Retina (tissue), 1 donor: Measurements from ENCODE around the gene CPXM1.
"Not testable (repeated sequence)": the region's sequence is repeated elsewhere in the genome, so short reads cannot be mapped to it uniquely, and the experiment has no call there.

Source experiments
- DNase-seq: peaks from one replicate; pipeline ENCODE4 v3.0.0-alpha.2; 2016

Gene CPXM1

DNA sequence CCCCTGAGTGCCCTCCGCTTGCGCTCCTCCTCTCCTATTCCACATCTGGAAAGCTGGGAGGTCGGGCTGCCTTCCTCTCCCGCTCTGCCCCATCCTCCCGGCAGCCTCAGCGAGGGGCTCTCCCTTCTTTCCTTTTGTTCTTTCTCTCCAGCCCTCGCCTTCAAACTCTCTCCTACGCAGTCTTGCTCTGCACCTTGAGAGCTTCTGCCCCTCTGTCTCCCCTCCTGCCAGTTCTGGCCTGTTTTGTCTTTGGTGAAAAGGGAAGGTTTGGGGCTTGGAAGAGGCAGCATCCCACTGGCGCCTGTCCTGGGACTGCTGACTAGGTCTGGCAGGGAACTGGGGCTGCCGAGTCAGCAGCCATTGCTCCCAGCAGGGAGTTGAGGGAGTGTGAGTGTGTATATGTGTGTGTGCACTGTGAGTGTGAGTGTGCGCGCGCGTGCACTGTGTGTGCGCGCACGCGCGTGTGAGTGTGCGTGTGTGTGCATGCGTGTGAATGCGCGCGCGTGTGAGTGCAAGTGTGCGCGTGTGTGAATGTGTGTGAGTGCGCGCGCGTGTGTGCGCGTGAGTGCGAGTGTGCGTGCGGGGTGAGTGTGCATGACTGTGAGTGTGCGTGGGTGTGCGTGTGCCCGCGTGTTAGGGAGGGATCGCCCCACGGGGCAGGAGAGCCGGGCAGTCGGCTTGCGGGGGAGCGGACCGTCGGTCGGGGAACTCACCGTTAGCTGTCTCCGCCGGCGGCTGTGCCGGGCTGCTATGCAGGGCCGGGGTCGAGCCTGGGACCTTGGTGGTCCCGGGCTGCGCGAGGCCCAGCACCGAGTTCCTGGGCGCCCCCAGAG is 523 bp downstream of the CPXM1 start:
- DNase-seq = peak; percentile 86

DNA sequence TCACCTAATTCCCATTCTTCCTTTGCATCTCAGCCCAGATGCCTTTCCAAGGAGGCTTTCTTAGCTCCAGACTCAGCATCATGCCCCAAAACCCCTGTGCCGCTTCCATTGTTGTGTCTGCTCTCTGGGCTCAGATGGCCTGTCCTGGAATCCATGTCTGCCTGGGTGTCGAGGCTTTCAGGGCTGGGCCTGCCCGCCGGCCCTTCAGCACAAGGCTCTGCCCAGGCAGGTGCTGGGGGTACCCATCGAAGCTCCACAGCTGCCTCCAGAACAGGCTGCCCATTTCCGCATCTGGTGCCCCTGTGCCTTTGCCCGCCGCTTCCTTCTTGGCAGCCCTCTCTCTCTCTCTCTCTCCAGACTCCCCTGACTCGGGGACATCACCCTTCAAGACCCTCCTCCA is 1.2 kb downstream of the CPXM1 start:
- no peak for DNase-seq

DNA sequence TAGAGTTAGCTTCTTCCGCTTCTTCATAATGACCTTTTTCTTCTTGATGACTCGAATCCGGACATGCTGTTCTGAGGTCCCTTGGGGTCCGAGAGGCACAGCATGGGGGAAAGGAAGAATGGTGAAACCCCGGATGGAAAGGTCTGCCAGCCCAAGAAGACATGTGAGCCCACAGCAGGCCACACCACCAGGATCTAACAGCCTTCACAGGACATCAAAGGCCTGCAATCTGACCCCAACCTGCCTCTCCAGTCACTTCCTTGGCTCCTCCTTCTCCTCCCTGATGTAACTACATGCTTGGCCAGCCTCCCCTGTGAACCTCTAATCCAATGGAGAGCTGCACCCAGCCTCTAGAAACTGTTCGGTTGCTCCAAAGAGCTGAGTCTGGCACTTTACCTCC is 1.6 kb downstream of the CPXM1 start:
- no peak for DNase-seq

DNA sequence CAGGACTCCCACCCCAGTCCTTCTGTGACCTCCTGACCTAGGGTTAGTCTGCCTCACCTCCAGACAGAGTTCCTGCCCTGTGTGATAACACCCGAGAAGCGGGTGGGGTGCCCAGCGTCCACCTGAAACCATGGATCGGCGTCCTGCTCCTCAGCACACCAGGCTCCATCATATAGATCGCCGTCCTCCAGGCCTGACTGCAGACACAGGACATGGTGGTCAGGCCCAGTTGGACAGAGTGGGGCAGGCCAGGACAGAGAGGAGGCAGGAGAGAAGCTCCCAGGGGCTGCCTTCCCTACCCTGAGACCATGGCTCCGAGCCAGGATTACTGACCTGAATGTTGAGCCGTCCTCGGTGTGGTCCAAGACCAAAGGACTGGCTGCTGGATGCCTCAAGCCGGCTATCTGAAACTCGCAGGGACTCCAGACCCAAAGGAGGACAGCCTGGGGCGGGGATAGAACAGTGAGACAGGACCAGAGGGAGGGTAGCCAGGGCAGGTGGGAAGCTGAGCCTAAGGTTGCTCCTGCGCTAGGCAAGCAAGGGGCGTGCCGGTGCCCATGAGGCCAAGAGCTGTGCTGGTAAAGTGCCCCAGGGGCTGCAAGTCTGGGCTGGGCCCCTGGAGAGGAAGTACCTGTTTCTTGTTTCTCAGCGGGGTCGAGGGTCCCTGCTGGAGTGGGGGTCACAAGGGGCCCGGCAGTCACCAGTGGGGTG is 2.2 kb downstream of the CPXM1 start:
- DNase-seq = no peak

DNA sequence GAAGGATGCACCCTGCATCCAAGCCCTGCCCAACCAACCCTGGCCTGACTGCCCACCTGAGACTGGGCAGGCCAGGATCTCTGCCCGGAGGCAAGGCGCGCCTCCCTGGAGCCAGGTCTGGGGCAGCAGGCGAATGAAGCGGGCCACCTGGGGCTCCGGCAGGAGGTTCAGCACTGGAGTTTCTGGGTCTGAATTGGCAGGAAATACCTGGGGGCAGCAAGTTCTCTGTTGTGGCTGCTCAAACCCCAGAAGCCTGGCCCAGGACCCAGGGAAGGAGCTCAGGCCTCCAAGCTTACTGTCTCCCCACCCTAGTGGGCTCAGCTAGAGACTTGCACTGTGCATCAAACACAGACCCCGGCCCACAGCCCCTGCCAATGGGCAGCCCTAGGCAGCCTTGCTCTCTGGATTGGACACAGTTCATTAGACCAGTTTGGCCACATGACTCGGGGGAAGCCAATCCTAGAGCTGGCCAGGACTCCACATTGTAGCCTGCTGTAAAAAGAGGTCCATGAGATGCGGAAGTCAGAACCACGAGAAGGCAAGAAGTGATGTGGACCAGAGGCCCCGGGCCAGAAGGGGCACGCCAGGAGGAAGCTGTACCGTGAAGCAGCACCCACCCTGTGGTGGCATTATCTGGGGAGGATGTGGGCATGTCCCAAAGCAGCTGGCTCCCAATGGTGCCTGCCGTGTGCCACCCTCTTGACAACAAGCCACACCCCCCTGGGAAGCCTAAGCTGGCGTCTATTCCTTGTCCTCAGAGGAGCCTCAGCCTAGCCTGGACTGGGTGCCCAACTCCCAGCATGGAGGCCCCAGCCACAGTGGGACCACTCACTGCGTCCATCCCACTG is 3.1 kb downstream of the CPXM1 start:
- DNase-seq = no peak

DNA sequence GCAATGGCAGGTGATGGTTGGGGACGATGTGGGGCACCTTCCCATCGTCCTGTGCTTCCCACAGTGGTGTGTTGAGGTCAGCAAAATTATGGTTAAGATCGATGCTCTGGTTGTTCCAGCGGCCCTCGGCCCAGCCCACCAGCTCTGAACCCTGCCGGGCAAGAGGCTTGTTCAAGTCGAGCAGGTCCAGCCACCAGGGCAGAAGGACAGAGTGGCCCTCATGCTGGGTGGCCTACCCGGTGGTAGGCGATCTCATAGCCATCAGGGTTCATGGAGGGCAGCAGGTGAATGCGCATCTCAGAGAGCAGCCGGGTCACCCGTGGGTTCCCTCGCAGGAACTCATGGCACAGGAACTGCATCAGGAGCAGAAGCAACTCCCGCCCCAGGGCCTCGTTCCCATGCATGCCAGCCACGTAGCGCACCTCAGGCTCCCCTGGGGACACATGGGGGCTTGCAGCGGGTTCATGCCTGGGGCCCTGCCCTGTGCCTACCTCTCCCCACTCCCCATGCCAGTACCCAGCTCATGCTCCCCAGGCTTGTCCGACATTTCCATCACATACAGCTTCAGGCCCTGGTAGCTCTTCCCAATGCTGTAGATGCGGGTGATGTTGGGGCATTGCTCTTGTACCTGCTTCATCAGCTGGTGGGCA is 4.3 kb downstream of the CPXM1 start:
- DNase-seq = no peak

DNA sequence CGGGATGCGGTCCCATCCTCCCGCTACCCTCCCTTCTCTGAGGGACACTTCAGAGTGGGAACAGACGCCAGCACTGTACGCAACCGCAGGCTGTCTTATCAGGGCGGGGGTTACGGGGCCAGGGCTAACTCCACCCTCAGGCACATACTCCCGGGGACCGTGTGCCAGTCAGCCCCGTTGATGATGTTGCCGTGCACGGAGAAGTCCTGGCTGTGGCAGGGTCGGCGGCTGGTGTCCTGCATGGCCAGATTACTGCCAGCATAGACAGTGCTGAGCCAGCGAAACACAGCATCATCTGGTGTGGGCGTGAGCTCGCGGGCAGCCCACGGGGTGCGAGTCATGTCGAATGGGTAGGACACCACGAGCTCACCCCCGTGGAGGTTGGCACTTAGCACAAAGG is 5.0 kb downstream of the CPXM1 start:
- DNase-seq = no peak

DNA sequence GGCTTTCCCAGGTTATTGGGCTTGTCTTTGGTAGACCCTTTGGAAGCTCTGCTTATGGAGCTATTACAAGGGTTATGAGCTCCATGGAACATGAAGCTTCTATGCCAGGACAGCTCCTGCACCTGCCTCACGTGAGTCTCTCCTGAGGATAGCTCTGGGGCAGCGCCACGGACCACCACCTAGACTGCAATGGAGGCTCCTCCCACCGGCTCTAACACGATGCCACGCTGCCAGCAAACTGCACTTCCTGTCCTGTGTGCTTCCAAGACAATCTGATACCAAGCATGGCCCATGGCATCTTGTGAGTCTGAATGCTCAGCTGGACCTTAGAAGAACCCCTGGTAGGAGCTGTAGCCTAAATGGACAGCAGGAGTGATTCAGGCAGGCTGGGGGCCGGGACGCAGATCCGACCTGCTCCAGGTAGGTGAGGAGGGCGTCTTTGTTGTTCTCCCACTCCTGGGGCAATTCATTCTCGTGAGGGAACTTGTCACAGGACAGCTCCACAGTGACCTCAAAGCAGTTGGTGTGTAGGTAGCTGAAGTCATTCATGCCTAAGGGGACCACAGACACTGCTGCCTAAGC is 5.5 kb downstream of the CPXM1 start:
- no peak for DNase-seq

DNA sequence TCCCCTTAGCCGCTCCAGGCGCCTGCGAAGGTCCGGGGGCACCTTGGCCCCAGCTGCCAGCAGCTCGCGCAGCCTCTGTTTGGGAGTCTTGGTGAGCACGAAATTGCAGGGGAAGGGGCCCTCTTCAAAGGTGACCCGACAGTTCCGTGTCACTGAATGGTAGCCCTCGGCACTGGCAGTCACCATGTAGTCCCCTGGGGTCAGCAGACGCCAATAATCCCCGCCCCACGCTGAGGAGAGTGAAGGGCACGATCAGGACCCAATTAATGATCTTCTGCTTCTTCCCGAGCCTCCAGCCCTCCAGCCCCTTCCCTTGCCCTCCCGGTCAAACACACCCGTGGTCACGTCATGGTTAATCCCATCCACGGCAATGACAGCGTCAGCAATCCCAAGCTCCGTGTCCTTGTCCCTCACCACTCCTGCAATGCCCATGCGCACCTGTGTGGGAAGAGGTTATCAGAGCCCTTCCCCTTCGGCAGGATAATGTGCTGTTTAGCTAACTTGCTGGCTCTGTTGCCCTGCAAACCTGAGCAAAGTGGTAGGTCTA is 6.2 kb downstream of the CPXM1 start:
- DNase-seq = peak; percentile 36

DNA sequence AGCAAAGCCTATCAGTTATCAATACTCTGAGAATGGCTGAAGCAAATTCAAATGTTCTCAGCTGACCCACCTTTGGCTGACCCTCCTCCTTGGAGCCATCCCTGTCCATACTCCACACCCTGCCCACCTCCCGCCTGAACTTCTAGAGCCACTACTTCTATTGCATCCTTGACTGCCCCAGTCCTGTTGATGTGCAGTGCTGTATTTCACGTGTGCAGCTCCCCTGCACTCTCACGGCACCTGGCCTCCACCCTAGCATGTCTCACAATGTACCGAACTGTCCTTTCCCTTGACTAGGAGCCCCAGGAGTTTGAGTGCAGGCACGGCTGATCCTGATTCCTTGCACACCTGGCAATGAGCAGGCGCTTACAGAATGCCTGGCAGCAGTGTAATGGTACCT is 7.0 kb downstream of the CPXM1 start:
- DNase-seq = no peak

DNA sequence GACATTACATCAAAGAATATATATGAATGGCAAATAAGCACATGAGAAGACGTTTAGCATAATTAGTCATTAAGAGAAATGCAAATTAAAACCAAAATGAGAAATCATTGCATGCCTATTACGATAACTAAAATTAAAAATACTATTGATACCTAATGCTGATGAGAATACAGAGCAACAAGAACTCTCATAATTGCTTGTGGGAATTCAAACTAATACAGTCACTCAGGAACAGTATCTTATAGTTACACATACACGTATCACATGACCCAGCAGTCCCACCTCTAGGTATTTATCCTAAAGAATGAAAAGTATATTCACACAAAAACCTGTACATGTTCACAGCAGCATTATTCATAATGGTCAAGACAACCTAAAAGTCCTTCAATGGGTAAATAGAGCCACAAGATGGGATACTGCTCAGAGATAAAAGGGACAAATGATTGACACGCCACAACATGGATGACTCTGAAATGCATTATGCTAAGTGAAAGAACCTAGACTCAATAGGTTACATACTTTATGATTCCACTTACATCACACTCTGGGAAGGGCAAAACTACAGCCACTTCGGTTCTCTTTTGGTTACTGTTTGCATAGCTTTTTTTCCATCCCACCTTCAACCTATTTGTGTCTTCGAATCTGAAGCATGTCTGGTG is 16.4 kb downstream of the CPXM1 start:
- DNase-seq = no peak

DNA sequence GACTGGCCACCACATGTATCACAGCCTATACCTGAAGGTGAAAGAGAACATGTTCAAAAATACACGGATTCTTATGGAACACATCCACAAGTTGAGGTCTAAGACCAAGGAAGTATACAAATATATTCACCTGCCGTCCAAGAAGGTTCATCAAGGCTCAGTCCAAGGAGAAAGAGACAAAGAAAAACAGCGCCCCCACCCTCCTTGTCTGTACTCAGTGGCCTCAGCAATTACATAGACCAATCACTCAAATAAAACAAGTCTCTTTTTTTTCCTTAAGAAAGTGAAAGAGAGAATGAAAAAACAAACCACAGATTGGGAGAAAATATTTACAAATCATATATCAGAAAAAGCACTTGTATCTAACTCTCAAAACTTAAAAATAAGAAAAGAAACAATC is 19.5 kb downstream of the CPXM1 start:
- no peak for DNase-seq

DNA sequence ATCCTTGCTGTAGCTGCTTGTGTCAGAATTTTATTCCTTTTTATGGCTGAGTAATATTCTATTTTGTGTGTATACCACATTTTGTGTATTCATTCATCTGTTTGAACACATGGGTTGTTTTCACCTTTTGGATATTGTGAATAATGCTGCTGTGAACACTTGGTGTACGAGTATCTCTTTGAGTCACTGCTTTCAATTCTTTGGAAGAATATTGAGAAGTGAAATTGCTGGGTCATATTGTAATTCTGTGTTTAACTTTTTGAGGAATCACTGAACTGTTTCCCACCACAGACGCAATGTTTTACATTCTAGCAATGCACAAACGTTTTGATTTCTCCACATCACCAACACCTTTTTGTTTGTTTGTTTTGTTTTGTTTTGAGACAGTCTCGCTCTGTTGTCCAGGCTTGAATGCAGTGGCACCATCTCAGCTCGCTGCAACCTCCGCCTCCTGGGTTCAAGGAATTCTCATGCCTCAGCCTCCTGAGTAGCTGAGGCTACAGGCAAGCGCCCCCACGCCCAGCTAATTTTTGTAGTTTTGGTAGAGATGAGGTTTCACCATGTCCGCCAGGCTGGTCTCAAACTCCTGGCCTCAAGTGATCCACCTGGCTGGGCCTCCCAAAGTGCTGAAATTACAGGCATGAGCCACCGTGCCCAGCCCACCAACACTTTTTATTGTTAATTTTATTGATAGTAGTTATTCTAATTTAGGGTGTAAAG is 21.7 kb downstream of the CPXM1 start:
- DNase-seq = no peak

DNA sequence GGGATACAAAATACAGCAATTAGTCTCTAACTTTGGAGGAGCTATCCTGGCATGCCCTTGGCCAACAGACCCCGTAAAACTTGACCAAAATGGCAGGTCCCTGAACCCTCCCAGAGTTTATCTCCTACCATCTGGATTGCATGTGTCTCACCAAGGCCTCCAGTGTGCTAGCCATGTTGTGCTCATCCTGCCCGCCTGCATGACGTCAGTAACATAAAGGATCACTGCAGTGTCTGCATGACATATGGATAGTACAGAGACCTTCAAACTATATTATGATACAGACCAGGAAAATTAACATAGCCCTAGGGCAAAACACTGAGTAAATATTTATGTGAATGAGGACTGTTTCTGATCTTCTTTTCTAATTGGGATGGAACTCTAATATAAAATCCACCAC is 25.3 kb downstream of the CPXM1 start:
- no peak for DNase-seq

DNA sequence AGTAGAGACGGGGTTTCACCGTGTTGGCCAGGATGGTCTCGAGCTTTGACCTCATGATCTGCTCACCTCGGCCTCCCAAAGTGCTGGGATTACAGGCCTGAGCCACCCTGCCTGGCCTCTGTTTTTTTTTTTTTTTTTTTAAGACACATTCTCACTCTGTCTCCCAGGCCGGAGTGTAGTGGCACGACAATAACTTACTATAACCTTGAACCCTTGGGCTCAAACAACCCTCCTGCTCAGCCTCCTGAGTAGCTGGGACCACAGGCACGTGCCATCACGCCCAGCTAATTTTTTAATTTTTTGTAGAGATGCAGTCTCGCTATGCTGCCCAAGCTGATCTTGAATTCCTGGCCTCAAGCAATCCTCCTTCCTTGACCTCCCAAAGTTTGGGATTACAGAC is 26.6 kb downstream of the CPXM1 start:
- no peak for DNase-seq

DNA sequence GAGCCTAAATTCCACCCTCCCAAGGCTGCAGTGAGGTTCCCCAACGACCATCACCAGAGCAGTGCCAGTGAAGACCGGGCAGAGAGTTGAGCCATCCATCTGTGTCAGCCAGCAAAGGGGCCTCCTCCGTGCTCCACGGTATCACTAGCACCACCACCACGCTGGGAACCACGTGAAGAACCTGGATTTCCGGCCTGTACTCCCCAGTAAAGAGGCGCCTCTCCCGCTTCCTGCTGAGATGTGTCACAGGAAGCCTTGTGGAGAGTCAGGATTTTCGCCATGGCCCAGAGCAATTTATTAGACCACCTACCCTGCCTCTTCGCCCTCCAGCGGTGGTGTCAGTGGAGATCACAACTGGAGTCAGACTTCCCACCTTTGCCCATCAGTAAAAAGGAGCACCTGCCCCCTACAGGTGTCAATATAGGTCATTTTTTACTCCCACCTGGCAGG is 28.8 kb downstream of the CPXM1 start:
- DNase-seq = no peak

DNA sequence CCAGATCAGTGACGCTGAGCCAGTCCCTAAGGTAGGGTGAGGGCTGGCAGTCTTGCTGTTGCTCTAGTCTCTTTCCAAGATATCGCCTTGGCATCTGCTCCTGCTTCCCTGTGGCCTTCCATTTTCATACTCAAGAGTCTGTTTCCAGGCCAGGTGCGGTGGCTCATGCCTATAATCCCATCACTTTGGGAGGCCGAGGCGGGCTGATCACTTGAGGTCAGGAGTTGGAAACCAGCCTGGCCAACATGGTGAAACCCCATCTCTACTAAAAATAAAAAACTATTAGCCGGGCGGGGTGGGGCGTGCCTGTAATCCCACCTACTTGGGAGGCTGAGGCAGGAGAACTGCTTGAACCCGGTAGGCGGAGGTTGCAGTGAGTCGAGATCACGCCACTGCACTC is 30.3 kb downstream of the CPXM1 start:
- DNase-seq = not testable (repeated sequence)

DNA sequence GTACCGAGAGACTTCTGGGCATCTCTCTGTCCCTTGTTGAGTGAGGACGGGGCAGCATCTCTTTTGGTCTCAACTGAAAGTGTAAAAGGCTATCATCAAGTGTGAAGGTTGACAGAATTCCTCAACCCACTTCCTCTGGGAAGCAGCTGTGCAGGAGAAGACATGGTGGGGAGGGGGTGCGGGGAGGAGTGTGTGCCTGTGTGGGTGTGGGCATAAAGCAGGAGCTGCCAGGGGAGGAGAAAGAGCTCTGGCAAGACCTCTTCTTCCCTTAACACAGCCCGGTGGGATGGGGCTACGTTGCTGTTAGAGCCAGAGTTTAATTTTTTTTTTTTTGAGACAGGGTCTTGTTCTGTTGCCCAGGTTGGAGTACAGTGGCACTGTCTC is 31.8 kb downstream of the CPXM1 start:
- DNase-seq = no peak

DNA sequence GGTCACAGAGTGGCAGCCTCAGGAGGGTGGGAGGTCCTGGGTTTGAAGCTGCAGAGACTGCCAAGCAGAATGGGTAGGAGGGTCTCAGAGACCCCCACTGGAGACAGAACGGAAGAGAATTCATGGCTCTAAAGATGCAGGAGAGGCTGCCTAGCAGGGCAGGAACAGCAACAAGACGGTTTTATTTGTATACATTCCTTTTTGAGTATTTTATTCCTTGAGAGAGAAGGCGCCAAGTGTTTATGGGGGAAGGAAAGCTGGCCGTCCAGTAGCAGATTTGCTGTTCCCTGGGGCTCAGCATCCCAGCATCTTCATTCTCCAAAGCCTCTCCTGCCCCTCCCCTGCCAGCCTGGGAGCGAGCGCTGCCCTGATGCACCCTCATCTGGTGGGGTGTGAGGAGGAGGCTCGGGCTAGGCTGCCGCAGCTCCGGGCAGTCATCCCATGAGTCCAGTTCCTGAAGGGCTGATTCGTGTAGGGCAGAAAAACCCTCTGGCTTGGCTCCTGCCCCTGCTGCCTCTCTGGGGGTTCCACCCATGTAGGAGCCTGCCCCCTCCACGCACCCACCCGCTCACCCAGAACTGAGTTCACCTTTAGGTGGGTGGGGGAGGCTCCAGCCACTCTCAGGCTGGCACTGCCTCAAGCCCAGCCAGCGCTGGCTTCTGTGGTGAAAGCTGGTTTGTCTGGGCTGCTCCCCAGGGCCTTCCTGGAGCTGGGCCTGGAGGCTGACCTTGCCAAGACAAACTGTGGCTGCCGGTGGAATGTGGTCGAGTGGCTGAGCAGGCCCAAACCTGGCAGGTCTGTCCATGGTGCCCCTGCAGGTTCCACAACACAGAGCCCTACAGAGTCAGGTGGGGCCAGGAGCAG is 32.4 kb downstream of the CPXM1 start:
- DNase-seq = no peak

DNA sequence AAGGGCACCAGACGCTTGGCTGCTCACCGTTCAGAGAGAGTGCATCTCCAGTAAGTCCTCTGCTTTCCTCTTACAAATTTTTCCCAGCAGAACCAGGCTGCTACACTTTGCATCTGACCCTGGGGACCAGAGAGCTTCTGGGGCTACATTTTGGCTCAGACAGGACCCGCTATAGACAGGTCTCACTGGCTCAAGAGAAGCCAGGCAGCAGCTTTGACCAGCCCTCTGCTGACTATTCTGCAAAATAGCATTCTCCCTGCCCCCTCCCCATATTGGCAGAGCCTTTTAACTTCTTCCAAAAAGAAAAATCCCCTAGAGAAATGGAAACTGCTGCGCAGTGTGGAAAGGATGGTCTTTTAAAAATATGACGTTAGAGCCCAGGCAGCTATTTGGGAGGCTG is 37.2 kb downstream of the CPXM1 start:
- DNase-seq = no peak
